RKO (cell line): ENCODE measurements around the gene OCIAD1.
A peak's percentile ranks its signal among the peaks of the same experiment; 100 is the strongest.
"Not testable (repeated sequence)": the region's sequence is repeated elsewhere in the genome, so short reads cannot be mapped to it uniquely, and the experiment has no call there.

Source experiments
- DNase-seq: peaks from one replicate; pipeline ENCODE4 v3.0.0-alpha.2; 2016; ENCODE audit warnings: low spot score

The OCIAD1 gene

GRCh38 chr4:48830706-48831531, at the start of gene OCIAD1:
Gene OCIAD1, plus strand, starts transcription at chr4:48831088. Its CDS starts 1,537 bp downstream, at chr4:48832625.
- peak; percentile 100 for DNase-seq

GRCh38 chr4:48781968-48782367, 48.9 kb upstream of the OCIAD1 start:
- DNase-seq = no peak

GRCh38 chr4:48785302-48785701, 45.6 kb upstream of the OCIAD1 start:
- DNase-seq = no peak

DNA sequence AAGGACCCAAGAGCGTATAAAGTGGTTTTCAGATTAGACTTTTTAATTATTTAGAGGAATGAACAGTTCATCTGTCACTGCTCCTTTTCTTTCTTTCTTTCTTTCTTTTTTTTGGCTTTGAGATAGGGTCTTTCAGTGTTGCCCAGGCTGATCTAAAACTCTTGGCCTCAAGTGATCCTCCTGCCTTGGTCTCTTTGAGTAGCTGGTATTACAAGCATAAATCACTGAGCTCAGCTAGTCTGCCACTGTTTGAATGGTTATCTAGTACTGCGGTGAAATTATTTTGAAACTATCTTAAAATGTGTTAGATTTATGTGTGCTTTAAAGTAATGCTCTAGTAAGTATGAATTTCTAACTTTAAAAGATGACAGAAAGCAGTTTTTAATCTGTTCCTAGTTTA, 44.3 kb upstream of the OCIAD1 start:
- no peak for DNase-seq

- DNase-seq = no peak
Measured at GRCh38 chr4:48787056-48787455, 43.8 kb upstream of the OCIAD1 start.

DNA sequence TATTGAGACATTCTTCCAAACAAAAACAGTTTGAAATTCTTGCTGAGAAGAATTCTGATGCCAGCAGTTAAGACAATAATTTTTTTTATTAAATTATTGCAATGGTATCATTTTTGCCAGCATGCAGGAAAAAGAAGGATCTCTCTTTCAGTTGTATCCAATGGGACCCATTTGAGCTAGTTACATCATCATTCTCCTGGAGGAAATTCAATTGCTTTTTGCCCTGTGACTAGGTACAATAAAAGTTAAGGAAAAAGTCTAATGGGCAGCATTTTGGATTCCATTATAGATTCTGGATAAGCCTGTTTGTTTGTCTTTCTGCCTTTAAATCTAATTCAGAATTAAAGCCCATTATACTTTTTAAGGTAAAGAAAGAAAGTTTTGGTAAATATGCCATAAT, 40.3 kb upstream of the OCIAD1 start:
- no peak for DNase-seq

GRCh38 chr4:48791313-48791712, 39.6 kb upstream of the OCIAD1 start:
- no peak for DNase-seq

- no peak for DNase-seq
Measured at GRCh38 chr4:48792348-48793006, 38.4 kb upstream of the OCIAD1 start.

- DNase-seq = no peak
Measured at GRCh38 chr4:48795108-48795507, 35.8 kb upstream of the OCIAD1 start.

- no peak for DNase-seq
Measured at GRCh38 chr4:48796191-48796926, 34.5 kb upstream of the OCIAD1 start.

DNA sequence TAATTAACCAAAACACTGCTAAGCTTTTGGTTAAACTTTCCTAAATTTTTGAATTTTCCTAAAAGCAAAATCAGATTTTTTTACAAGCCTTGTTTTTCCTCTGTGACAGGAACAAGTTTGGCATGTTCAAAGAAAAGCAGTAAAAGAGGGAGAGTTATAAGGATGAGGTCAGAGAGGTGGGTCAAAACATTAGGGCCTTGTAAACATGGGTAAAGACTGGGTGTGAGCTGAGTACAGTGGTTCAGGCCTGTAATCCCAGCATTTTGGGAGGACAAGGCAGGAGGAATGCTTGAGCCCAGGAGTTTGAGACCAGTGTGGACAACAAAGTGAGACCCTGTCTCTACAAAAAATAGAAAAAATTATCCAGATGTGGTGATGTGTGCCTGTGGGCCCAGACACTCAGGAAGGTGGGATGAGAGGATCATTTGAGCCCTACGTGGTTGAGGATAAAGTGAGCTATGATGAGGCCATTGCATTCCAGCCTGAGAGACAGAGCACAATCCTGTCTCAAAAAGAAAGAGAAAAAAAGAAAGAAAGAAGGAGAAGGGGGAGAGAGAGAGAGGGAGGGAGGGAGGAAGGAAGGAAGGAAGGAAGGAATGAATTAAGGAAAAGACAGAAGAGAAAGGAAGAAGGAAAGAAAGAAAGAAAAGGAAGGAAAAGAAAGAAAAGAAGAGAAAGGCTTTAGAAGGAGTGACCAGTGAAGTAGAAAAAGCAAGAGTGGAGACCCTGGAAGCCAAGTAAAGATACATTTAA, 33.8 kb upstream of the OCIAD1 start:
- DNase-seq = no peak

DNA sequence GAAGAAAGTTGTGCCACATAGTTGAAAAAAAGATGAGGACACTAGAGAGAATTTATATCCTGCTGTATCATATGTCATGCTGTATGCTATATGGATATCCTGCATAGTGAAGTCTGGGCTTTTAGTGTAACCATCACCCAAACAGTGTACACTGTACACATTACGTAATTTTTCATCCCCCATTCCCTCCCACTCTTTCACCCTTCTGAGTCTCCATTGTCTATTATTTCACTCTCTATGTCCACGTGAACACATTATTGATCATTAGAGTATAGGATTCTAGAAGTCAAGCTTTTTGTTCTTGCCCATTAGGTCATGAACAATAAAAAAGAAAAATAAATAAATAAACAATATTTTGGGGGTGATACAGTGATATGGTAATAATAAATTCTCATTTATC, 32.8 kb upstream of the OCIAD1 start:
- DNase-seq = no peak

DNA sequence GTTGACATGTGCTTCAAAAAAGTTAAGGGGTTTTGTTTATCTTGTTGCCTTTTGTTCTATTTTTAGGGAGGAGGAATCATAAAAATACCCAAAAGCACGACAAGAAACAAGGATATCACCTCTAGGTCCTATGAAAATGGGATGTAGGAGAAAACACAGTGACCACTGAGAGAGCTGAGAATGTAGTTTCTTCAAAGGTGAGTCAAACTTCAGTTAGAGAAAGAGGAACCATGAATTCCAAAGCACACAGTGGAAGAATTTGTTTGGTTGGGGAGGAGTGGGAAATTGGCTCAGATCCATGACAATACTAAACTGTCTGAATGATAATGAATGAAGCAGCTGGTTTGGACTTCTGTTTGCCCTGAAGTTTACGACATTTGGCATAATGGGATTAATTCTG, 31.7 kb upstream of the OCIAD1 start:
- DNase-seq = no peak

- not testable (repeated sequence) for DNase-seq
Measured at GRCh38 chr4:48800155-48800554, 30.7 kb upstream of the OCIAD1 start.

GRCh38 chr4:48801016-48801715, 29.7 kb upstream of the OCIAD1 start:
- DNase-seq = no peak

GRCh38 chr4:48804584-48805301, 26.1 kb upstream of the OCIAD1 start:
- no peak for DNase-seq

- DNase-seq = no peak
Measured at GRCh38 chr4:48812866-48813265, 18.0 kb upstream of the OCIAD1 start.

- DNase-seq = no peak
Measured at GRCh38 chr4:48813964-48814363, 16.9 kb upstream of the OCIAD1 start.

DNA sequence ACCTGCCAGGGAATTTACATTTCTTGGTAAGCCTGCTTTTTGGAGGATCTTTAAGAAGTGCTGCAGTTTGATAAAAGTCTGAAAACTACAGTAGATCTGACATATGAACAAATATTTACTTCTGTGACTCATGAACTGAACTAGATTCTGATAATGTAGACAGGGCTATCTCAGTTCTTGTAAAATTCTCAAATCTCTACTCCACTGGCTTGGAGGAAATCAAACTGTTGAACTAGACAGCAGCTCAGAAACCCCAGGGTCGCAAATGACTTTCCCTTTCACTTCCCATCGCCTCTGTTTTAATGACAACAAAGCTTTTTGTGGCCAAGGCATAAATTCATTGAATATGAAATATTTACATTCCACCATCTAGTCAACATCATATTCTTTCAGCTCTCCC, 15.4 kb upstream of the OCIAD1 start:
- DNase-seq = no peak

DNA sequence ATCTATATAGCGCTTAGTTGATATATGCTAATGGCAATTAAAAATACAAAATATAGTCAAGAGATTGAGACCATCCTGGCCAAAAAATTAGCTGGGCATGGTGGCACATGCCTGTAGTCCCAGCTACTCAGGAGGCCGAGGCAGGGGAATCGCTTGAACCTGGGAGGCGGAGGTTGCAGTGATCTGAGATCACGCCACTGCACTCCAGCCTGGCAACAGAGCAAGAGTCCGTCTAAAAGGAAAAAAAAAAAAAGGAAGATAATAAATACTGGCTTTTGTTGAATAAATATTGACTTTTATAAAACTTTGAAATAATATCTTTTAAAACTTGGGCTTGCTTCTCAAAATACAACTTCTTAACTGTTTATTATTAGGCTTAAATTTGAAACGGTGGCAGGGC, 14.6 kb upstream of the OCIAD1 start:
- not testable (repeated sequence) for DNase-seq

GRCh38 chr4:48816971-48817370, 13.9 kb upstream of the OCIAD1 start:
- no peak for DNase-seq
